SU-DHL-6 (cell line): ENCODE measurements around the gene CACNG5.

Experiments used
- CTCF ChIP-seq: fragments of 200-600 bp; sonication (generic); IDR thresholded peaks from one replicate; pipeline ENCODE4 v1.5.1; 2017; ENCODE audit warnings: antibody characterized with exemption, mild to moderate bottlenecking, low read length, moderate library complexity; ENCODE audit not compliant: insufficient read depth, poor library complexity, severe bottlenecking
- EZH2phosphoT487 ChIP-seq: fragments of 200-600 bp; sonication (generic), shearing (Covaris generic); conservative IDR thresholded peaks from 2 replicates; pipeline ENCODE4 v1.6.1; 2018; ENCODE audit warnings: mild to moderate bottlenecking, antibody characterized with exemption, low read length, moderate library complexity, mixed read lengths

DNA sequence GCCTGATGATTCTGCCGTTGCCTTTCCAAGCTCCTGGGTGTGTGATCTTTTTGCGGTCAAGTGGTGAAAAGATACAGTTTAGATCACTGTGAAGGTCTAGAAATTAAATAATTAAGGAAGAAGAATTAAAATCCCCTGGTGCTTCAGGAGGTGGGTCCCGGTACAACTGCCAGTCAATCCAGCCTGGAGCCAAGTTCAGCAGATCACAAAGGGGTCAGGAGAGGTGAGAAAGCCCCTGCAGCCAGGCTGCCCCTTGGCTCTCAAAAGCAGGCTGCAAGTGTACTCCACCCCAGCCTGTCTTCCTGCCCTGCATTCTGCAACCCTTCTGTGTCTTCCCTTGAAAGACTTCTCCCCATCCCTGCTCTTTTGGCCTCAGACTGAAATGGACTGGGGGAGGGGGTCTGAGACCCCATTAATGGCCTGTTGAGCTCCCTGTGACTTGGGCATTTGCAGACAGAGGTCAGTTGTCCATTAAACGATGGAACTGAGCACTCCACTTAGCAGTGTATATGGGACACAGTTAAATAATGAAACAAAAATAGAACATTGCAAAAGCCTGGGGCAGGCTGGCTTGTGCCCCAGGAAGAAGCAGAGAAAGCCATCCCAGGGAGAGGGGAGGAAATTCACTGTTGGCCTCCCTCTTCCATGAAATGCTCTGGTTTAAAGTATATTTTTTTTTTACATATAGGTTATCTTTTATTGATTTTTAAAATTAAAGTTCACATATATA lies 15.1 kb downstream of the CACNG5 start:
- TF ChIP-seq CTCF (no peak), EZH2phosphoT487 (no peak)
